CD4-positive, alpha-beta T cell treated with Interleukin-6 at 100 ng/mL for 8 hours (primary cell): ENCODE data around the gene ERG.

Source experiments
- DNase-seq: peaks from one replicate; pipeline ENCODE4 v3.0.0-alpha.2; 2020; ENCODE audit warnings: mixed read lengths, low spot score

Gene ERG

GRCh38 chr21:38499296-38499695 lies 1.0 kb upstream of the ERG start:
- DNase-seq, result no peak

- DNase-seq, result no peak
Measured at GRCh38 chr21:38496224-38496623, 2.1 kb downstream of the ERG start.

GRCh38 chr21:38495696-38496095 lies 2.6 kb downstream of the ERG start:
- DNase-seq, result no peak

GRCh38 chr21:38495242-38495641 lies 3.0 kb downstream of the ERG start:
- DNase-seq, result no peak

GRCh38 chr21:38494703-38495102 lies 3.6 kb downstream of the ERG start:
- no peak for DNase-seq

- no peak for DNase-seq
Measured at GRCh38 chr21:38494251-38494642, 4.0 kb downstream of the ERG start.

GRCh38 chr21:38493549-38494250 lies 4.6 kb downstream of the ERG start:
- DNase-seq, result no peak

- DNase-seq, result no peak
Measured at GRCh38 chr21:38492007-38492406, 6.3 kb downstream of the ERG start.

GRCh38 chr21:38491536-38491935 lies 6.7 kb downstream of the ERG start:
- DNase-seq, result no peak

GRCh38 chr21:38490411-38491020 lies 7.8 kb downstream of the ERG start:
- DNase-seq, result no peak

GRCh38 chr21:38489729-38490128 lies 8.5 kb downstream of the ERG start:
- no peak for DNase-seq

GRCh38 chr21:38489271-38489652 lies 9.0 kb downstream of the ERG start:
- DNase-seq, result no peak

- no peak for DNase-seq
Measured at GRCh38 chr21:38488640-38489270, 9.5 kb downstream of the ERG start.

- DNase-seq, result no peak
Measured at GRCh38 chr21:38487901-38488639, 10.2 kb downstream of the ERG start.

- DNase-seq, result no peak
Measured at GRCh38 chr21:38486706-38487105, 11.6 kb downstream of the ERG start.

- no peak for DNase-seq
Measured at GRCh38 chr21:38486221-38486620, 12.1 kb downstream of the ERG start.

- no peak for DNase-seq
Measured at GRCh38 chr21:38479641-38480525, 18.4 kb downstream of the ERG start.

GRCh38 chr21:38478782-38479181 lies 19.5 kb downstream of the ERG start:
- DNase-seq, result no peak

GRCh38 chr21:38477226-38477625 lies 21.1 kb downstream of the ERG start:
- DNase-seq, result no peak

- no peak for DNase-seq
Measured at GRCh38 chr21:38476385-38476784, 21.9 kb downstream of the ERG start.

- DNase-seq, result no peak
Measured at GRCh38 chr21:38475519-38475918, 22.8 kb downstream of the ERG start.

GRCh38 chr21:38474796-38475195 lies 23.5 kb downstream of the ERG start:
- DNase-seq, result no peak
